Measurements from ENCODE around the gene CFAP46. TPM values are rescaled to one million over a fixed set of nuclear protein-coding genes. Genes with fewer than 3 reads are reported as not detected.

CFAP46 gene
- total RNA-seq, 1 donor from 2014 or later = 1.6 TPM

DNA sequence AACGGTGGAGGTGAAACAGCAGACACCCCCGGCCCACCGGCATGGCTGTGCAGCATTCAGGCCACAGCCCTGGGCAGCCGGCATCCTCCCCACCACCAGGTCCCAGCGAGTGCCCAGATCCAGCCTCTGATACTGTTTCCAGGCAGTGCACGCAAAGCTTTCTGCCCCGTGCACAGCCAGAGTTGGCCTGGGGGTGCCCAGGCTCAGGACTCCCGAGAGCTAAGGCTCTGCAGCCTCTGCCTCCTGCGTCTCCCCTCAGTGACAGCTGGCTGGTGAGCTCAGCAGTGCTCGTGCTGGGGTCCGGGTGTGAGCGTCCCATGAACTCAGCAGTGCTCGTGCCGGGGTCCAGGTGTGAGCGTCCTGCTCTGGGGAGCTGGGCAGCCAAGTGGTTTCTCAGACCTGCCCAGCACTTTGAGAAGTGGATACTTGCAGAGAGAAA is 65.4 kb downstream of the CFAP46 start:
- peaks cover 3% of the 10 kb centered on the region for H3K4me1 Mint-ChIP-seq
- no peak for DNase-seq (ENCODE audit: low spot score)
- Histone ChIP-seq H3K27ac (no peak overlapping the region), H3K36me3 (no peaks in the 10 kb centered on the region), H3K27me3 (no peaks in the 10 kb centered on the region), H3K79me2 (ENCODE audit: low read depth) (no peaks in the 10 kb centered on the region), H3K4me3 (no peak overlapping the region), H3K4me2 (no peak overlapping the region), H2AFZ (replicated peaks) (no peak overlapping the region), H3K4me1 (no peaks in the 10 kb centered on the region), H3K9me3 (ENCODE audit: low read depth) (no peaks in the 10 kb centered on the region), H4K20me1 (ENCODE audit: low read depth) (no peaks in the 10 kb centered on the region), H3K9ac (no peak overlapping the region), H3F3A (ENCODE audit: low read depth) (no peaks in the 10 kb centered on the region)
- H3K27me3 Mint-ChIP-seq (ENCODE audit: insufficient read depth, low read depth) = peaks cover 12% of the 10 kb centered on the region
- no peak overlapping the region for H3K27ac Mint-ChIP-seq
- no peaks in the 10 kb centered on the region for H3K36me3 Mint-ChIP-seq
- no peak for TF ChIP-seq EZH2 (IDR thresholded peaks at IDR 0.05)
- TF ChIP-seq, protein P1, sequence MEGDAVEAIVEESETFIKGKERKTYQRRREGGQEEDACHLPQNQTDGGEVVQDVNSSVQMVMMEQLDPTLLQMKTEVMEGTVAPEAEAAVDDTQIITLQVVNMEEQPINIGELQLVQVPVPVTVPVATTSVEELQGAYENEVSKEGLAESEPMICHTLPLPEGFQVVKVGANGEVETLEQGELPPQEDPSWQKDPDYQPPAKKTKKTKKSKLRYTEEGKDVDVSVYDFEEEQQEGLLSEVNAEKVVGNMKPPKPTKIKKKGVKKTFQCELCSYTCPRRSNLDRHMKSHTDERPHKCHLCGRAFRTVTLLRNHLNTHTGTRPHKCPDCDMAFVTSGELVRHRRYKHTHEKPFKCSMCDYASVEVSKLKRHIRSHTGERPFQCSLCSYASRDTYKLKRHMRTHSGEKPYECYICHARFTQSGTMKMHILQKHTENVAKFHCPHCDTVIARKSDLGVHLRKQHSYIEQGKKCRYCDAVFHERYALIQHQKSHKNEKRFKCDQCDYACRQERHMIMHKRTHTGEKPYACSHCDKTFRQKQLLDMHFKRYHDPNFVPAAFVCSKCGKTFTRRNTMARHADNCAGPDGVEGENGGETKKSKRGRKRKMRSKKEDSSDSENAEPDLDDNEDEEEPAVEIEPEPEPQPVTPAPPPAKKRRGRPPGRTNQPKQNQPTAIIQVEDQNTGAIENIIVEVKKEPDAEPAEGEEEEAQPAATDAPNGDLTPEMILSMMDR (IDR thresholded peaks at IDR 0.05) = no peak
- TF ChIP-seq EZH2phosphoT487 (IDR thresholded peaks at IDR 0.05) = no peak
- H3K4me3 Mint-ChIP-seq = no peak overlapping the region
- peaks cover 7% of the 10 kb centered on the region for H3K9me3 Mint-ChIP-seq

DNA sequence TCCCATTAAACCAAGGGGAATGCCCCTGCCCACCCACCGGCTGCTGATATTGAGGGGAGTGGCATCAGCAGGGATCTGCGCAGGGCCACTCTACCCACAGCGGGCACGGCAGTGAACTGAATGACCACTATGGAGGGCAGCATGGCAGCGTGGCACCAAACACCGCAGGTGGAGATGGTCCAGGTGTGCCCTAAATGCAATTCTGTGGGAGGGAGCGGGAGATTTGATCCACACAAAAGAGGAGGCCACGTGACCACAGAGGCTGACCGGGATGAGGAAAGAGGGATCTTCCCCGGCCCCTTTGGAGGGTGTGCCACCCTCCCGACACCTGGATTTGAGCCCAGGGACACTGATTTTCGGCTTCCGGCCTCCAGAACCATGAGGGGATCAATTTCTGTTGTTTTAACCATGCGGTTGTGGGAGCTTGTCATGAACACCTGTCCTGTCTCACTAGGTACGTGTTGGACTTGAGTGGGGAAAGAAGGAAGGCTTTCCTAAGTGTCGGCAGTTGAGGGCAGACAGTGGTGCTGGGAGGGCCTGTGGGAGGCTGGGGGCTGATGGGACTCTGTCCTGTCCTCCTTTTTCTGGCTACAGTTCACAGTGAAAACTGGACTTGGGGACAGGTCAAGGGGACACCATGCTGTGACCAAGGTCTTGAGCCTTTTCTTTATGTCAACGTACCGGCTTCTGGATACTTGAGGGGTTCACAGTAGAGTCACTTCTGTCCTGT is 66.1 kb downstream of the CFAP46 start:
- no peak overlapping the region for H2AFZ ChIP-seq (replicated peaks)
- no peak for TF ChIP-seq EZH2phosphoT487 (IDR thresholded peaks at IDR 0.05)
- H3K36me3 ChIP-seq = no peaks in the 10 kb centered on the region
- H3K9me3 Mint-ChIP-seq = peaks cover 7% of the 10 kb centered on the region
- no peaks in the 10 kb centered on the region for H3K79me2 ChIP-seq (ENCODE audit: low read depth)
- H3K9ac ChIP-seq = no peak overlapping the region
- no peak overlapping the region for H3K4me3 ChIP-seq
- no peaks in the 10 kb centered on the region for H3K27me3 ChIP-seq
- no peaks in the 10 kb centered on the region for H3K4me1 ChIP-seq
- H3K9me3 ChIP-seq (ENCODE audit: low read depth) = no peaks in the 10 kb centered on the region
- no peaks in the 10 kb centered on the region for H4K20me1 ChIP-seq (ENCODE audit: low read depth)
- no peak overlapping the region for H3K4me2 ChIP-seq
- H3K36me3 Mint-ChIP-seq = no peaks in the 10 kb centered on the region
- H3K4me3 Mint-ChIP-seq = no peak overlapping the region
- H3K27me3 Mint-ChIP-seq (ENCODE audit: insufficient read depth, low read depth) = peaks cover 12% of the 10 kb centered on the region
- H3K4me1 Mint-ChIP-seq = peaks cover 3% of the 10 kb centered on the region
- no peak for DNase-seq (ENCODE audit: low spot score)
- no peak overlapping the region for H3K27ac Mint-ChIP-seq
- H3K27ac ChIP-seq = no peak overlapping the region
- H3F3A ChIP-seq (ENCODE audit: low read depth) = no peaks in the 10 kb centered on the region

DNA sequence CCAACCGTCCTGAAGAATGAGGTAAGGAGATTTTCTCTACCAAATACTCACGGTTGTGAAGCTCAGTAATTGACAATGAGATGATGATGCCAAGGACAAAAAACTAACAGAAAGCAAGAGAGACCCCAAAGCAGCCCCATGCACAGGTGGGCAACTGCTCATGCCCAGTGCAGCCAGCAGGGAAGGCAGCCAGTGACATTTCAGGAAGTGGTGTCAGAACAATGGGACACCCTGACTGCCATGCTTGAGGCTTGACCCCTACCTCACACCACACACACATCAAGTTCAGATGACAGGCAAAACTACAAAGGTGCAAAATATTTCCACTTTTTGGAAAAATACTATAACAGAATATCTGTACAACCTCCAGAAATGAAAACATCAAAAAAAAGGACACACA is 66.9 kb downstream of the CFAP46 start:
- Histone ChIP-seq H3K36me3 (no peaks in the 10 kb centered on the region), H3K4me2 (no peak overlapping the region), H3K4me3 (no peak overlapping the region), H3K79me2 (ENCODE audit: low read depth) (no peaks in the 10 kb centered on the region), H3K9ac (no peak overlapping the region), H3K27me3 (no peaks in the 10 kb centered on the region), H3K9me3 (ENCODE audit: low read depth) (no peaks in the 10 kb centered on the region), H3K4me1 (no peaks in the 10 kb centered on the region), H3F3A (ENCODE audit: low read depth) (no peaks in the 10 kb centered on the region), H3K27ac (no peak overlapping the region), H2AFZ (replicated peaks) (no peak overlapping the region), H4K20me1 (ENCODE audit: low read depth) (no peaks in the 10 kb centered on the region)
- TF ChIP-seq EZH2phosphoT487 (IDR thresholded peaks at IDR 0.05) (no peak), EZH2 (IDR thresholded peaks at IDR 0.05) (no peak)
- TF ChIP-seq, protein P1 (IDR thresholded peaks at IDR 0.05) = no peak
- Mint-ChIP-seq H3K36me3 (no peaks in the 10 kb centered on the region), H3K27ac (peak overlapping the region; percentile 1), H3K27me3 (ENCODE audit: insufficient read depth, low read depth) (peaks cover 7% of the 10 kb centered on the region), H3K4me1 (peaks cover 3% of the 10 kb centered on the region), H3K9me3 (peaks cover 8% of the 10 kb centered on the region), H3K4me3 (no peak overlapping the region)
- DNase-seq (ENCODE audit: low spot score) = no peak

DNA sequence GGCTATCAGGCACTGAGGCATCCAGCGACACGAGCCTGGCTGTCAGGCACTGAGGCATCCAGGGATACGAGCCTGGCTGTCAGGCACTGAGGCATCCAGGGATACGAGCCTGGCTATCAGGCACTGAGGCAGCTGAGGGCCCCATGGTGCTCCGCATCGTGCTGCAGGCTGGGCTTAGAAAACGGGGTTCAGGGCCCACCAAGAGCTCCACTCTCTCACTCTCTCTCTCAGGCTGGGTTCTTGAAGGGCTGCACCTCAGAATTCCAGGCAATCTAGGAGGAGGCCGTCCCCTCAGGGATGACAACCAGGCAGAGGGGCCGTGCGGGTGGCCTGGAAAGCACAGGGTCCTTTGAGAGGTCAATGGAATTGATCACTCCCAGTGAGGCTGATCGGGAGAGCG is 69.0 kb downstream of the CFAP46 start:
- Histone ChIP-seq H3K9me3 (ENCODE audit: low read depth) (no peaks in the 10 kb centered on the region), H3K4me3 (no peak overlapping the region), H3F3A (ENCODE audit: low read depth) (no peaks in the 10 kb centered on the region), H3K36me3 (no peaks in the 10 kb centered on the region), H3K27me3 (no peaks in the 10 kb centered on the region), H3K79me2 (ENCODE audit: low read depth) (no peaks in the 10 kb centered on the region), H2AFZ (replicated peaks) (no peak overlapping the region), H3K27ac (no peak overlapping the region), H3K4me1 (no peaks in the 10 kb centered on the region), H3K4me2 (no peak overlapping the region), H3K9ac (no peak overlapping the region), H4K20me1 (ENCODE audit: low read depth) (no peaks in the 10 kb centered on the region)
- Mint-ChIP-seq H3K27me3 (ENCODE audit: insufficient read depth, low read depth) (peaks cover 2% of the 10 kb centered on the region), H3K4me3 (no peak overlapping the region), H3K4me1 (no peaks in the 10 kb centered on the region), H3K36me3 (no peaks in the 10 kb centered on the region), H3K9me3 (peaks cover 14% of the 10 kb centered on the region), H3K27ac (no peak overlapping the region)
- DNase-seq (ENCODE audit: low spot score) = no peak
- no peak for TF ChIP-seq EZH2 (IDR thresholded peaks at IDR 0.05)
- no peak for TF ChIP-seq EZH2phosphoT487 (IDR thresholded peaks at IDR 0.05)
- TF ChIP-seq, protein P1 (IDR thresholded peaks at IDR 0.05) = no peak
